ENCODE data around the gene YIPF2.
"Not testable (repeated sequence)": the region's sequence is repeated elsewhere in the genome, so short reads cannot be mapped to it uniquely, and the experiment has no call there.

Gene YIPF2

GRCh38 chr19:10928563-10929401 is at the start of gene YIPF2, which contains the start of gene TIMM29:
Gene YIPF2 (minus strand): TSS chr19:10928639. CDS start chr19:10928410, 229 bp downstream.
Gene TIMM29 (plus strand): TSS chr19:10928811. CDS start chr19:10928823, 12 bp downstream.
- DNase-seq (ENCODE audit: low read depth): peak; percentile 88

GRCh38 chr19:10977742-10978092 is 49.3 kb upstream of the YIPF2 start:
- no peak for DNase-seq (ENCODE audit: low read depth)

GRCh38 chr19:10976131-10976892 is 47.9 kb upstream of the YIPF2 start:
- DNase-seq (ENCODE audit: low read depth): no peak

GRCh38 chr19:10975374-10976130 is 47.1 kb upstream of the YIPF2 start:
- no peak for DNase-seq (ENCODE audit: low read depth)

GRCh38 chr19:10971107-10971726 is 42.8 kb upstream of the YIPF2 start:
- DNase-seq (ENCODE audit: low read depth): no peak

DNA sequence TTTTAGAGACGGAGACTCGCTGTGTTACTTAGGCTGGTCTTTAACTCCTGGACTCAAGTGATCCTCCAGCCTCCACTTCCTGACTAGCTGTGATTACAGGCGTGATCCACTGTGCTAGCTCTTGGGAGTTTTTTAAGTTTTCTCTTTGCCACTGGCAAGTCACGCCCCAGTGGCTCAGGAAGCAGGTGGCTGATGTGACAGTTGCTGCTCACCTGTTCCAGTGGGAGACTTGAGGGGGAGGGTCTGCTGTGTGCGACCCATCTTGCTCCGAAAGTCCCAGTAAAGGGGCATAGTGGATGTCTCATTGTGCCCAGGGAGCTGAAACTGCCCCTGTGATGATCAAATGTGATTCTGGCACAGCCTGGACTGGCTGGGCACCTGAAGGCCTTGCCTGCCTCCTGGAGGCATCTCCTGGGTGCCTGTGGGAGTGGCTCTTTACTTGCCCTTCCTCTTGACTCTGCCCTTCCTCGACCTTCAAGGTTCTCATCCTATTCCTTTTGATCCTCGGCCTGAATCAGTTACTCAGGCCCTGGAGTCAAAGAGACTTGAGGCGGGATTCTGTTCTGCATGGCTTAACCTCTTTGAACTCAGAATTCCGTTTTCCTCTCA is 40.2 kb upstream of the YIPF2 start:
- no peak for DNase-seq (ENCODE audit: low read depth)

GRCh38 chr19:10966809-10967208 is 38.4 kb upstream of the YIPF2 start:
- DNase-seq (ENCODE audit: low read depth): no peak

DNA sequence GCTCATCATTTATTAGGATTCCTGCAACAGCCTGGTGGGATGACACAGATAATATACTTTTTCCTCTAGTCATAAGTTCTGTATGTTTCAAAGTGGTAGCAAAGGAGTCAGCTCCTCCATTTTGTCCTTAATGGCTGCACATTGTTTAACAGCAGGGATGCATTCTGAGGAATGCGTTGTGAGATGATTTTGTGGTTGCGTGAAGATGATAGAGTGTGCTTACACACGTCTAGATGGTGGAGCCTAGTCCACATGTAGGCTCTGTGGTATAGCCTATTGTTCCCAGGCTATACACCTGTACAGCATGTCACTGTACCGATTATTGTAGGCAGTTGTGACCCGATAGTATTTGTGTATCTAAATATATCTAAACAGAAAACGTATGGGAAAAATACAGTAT is 37.0 kb upstream of the YIPF2 start:
- no peak for DNase-seq (ENCODE audit: low read depth)

DNA sequence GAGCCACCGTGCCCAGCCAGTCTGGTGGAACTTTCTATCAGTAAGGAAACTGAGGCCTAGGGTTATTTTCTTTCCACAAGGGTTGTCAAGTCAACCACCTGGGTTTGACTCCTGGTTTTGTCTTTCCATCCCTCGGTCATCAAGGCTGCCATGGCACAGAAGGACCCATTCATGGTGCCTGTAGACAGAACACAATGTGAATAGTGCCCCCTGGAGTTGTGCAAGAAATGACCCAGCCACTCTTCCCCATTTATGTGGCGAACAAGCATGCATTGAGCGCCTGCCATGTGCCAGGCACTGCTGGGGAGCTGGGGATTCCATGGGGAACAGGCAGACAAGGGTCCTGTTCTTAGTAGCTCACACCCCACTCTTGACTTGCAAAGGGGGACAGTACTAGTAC is 36.5 kb upstream of the YIPF2 start:
- DNase-seq (ENCODE audit: low read depth): no peak

DNA sequence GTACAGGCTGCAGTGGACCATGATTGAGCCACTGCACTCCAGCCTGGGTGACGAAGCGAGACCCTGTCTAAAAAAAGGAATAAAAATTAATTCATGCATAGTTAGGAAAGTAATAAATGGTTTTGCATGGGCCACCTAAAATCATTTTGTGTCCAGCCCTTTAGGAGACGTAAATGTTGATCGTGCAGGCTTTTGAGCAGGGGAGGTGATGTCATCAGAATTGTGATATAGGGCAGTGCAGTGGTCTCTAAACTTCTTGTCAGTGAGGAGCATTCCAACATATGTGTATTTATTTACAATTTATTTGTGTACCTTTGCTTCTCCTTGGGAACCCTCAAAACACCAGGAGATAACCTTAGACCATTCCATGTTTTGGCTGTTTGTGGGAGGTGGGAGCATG is 35.4 kb upstream of the YIPF2 start:
- DNase-seq (ENCODE audit: low read depth): no peak

DNA sequence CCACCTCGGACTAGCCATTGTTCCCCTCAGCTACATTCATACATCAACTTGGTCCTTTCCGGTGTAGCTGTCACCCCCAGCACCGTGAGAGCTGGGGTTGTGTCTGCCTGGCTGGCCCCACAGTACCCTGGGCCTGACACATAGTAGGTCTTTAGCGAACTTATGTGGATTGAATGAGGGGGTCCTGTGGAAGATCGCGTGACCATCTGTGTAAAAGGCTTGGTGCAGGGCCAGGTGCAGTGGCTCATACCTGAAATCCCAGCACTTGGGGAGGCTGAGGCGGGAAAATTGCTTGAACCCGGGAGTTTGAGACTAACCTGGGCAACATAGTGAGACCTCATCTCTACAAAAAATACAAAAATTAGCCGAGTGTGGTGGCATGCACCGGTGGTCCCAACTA is 34.4 kb upstream of the YIPF2 start:
- no peak for DNase-seq (ENCODE audit: low read depth)

DNA sequence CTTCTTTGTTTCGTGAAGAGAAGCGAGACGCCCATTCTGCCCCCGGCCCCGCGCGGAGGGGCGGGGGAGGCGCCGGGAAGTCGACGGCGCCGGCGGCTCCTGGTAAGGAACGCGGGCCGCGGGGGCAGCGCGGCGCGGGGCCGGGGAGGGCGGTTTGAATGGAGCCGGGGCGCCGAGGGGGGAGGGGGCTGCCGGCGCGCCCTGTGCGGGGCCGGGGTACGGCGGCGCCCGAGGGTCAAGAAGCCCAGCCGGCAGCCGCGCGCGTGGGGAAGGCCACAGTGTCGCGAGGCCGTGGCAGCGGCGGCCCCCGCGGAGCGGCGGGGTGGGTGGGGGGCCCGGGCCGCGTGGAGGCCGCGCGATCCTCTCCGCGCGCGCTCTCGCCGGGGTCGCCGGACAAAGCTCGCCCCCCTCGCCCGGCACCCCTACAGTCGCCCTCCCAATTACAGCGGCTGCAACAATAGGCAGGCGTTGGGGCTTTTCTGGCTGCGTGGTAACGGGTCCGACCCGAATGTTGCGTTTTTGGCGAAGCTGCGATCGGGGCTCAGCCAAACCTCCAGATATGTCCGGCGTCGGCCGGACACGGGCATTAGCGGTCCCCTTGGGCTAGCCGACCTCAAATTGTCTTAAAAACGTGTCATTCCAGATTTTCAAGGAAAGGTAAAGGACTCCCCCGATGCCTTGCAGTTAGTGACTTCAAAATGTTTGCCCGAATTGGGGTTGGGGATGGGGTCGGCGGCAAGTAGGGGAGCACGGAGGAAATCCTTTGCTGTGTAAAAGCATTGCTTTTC is 32.8 kb upstream of the YIPF2 start:
- DNase-seq (ENCODE audit: low read depth): no peak

- DNase-seq (ENCODE audit: low read depth): peak; percentile 99
These were observed 32.1 kb upstream of the YIPF2 start, which contains the start of gene SMARCA4 for GRCh38 chr19:10960314-10961072. Gene SMARCA4 (plus strand): TSS chr19:10961030. CDS start chr19:10984152, 23,122 bp downstream.

- DNase-seq (ENCODE audit: low read depth): not testable (repeated sequence)
These were observed 31.0 kb upstream of the YIPF2 start for GRCh38 chr19:10959277-10959968.

GRCh38 chr19:10952809-10953208 is 24.4 kb upstream of the YIPF2 start:
- DNase-seq (ENCODE audit: low read depth): no peak

DNA sequence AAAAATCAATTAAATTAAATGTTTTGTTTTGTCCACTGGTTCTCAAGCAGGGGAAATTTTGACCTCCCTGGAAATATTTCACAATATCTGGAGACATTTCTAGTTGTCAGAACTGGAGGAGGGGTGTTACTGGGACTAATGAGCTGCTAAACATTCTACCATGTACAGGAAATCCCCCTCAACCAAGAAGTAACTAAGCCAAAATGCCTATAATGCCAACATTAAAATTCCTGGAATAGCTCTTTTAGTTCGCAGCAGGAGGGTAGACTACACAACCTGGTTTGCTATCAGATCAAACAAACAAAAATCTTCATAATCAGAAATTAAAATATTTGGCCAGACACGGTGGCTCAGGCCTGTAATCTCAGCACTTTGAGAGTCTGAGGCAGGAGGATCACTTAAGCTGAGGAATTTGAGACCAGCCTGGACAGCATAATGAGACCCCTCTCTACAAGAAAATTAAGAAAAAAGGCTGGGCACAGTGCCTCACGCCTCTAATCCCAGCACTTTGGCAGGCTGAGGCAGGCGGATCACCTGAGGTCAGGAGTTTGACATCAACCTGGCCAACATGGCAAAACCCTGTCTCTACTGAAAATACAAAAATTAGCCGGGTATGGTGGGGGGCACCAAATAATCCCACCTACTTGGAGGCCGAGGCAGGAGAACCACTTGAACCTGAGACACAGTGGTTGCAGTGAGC is 18.7 kb upstream of the YIPF2 start:
- no peak for DNase-seq (ENCODE audit: low read depth)

GRCh38 chr19:10945264-10945663 is 16.8 kb upstream of the YIPF2 start:
- no peak for DNase-seq (ENCODE audit: low read depth)

GRCh38 chr19:10943412-10943811 is 15.0 kb upstream of the YIPF2 start:
- DNase-seq (ENCODE audit: low read depth): not testable (repeated sequence)

GRCh38 chr19:10941649-10942048 is 13.2 kb upstream of the YIPF2 start:
- DNase-seq (ENCODE audit: low read depth): not testable (repeated sequence)

Data from activated T-helper 1 cell treated with Interleukin-2 at 50 U/mL for 16 hours (primary cell).